Endothelial cell of umbilical vein (primary cell): Measurements from ENCODE around the gene RAB24. TPM values are rescaled to one million over a fixed set of nuclear protein-coding genes. Genes with fewer than 3 reads are reported as not detected.

Source experiments
- BruUV-seq: library from RNA; stranded (reverse); fragments of 400-500 nt; replicated peaks from 2 replicates; lab custom pipeline; 2021; lab: Mats Ljungman, UMichigan
- CTCF ChIA-PET: fragments of 300-600, 350-600 bp; sonication (Branson Sonifier 250); formaldehyde crosslinking; loops from one replicate; lab custom pipeline; 2021; ENCODE audit warnings: antibody characterized with exemption, inconsistent platforms; lab: Charles Lee
- POLR2A ChIA-PET: fragments of 300-600, 350-600 bp; sonication (Branson Sonifier 250); formaldehyde crosslinking; loops from one replicate; lab custom pipeline; 2021; ENCODE audit warnings: antibody characterized with exemption, inconsistent platforms; lab: Charles Lee
- DNase-seq: peaks from one replicate; pipeline ENCODE4 v3.0.0-alpha.2; 2011; ENCODE audit warnings: low read depth, low spot score
- FAIRE-seq: peaks from 2 replicates; lab custom pipeline; 2011; peaks lifted over from hg19 to GRCh38; lab: Jason Lieb, UNC
- H2AFZ ChIP-seq: 2 replicates; pipeline ENCODE4 v1.6.0; 2012; ENCODE audit warnings: low read depth, low read length, control low read depth, inconsistent platforms
- H3K27ac ChIP-seq: 2 replicates; pipeline ENCODE4 v1.5.1; 2011; ENCODE audit warnings: low read depth, mild to moderate bottlenecking, control low read depth, low read length, moderate library complexity; ENCODE audit not compliant: insufficient read depth
- H3K27me3 ChIP-seq, 2 experiments: 2 replicates each; pipeline versions ENCODE4 v1.6.0 to v1.6.1; 2011; ENCODE audit warnings: low read length in 2 of 2, mixed read lengths in 1 of 2; ENCODE audit not compliant: control insufficient read depth in 2 of 2, insufficient read depth in 2 of 2
- H3K36me3 ChIP-seq, 2 experiments: 2 replicates in 1 of 2; 3 replicates in 1 of 2; pipeline ENCODE4 v1.5.1; 2011; ENCODE audit warnings: low read length in 2 of 2, mild to moderate bottlenecking in 1 of 2, moderate library complexity in 1 of 2; ENCODE audit not compliant: control insufficient read depth in 2 of 2, insufficient read depth in 2 of 2; ENCODE audit errors: extremely low read depth in 1 of 2
- H3K4me1 ChIP-seq: 3 replicates; pipeline ENCODE4 v1.5.1; 2011; ENCODE audit warnings: mild to moderate bottlenecking, low read length; ENCODE audit not compliant: control insufficient read depth, insufficient read depth; ENCODE audit errors: extremely low read depth
- H3K4me2 ChIP-seq: 2 replicates; pipeline ENCODE4 v1.6.1; 2011; ENCODE audit warnings: low read length, control low read depth, mixed read lengths; ENCODE audit not compliant: insufficient read depth
- H3K4me3 ChIP-seq, 3 experiments: fragments of 200-600 bp in 1 of 3; sonication (generic), shearing (Covaris generic) in 1 of 3; replicated peaks in 1 of 3; 2 replicates each; pipeline ENCODE4 v1.5.1; 2011 to 2016; ENCODE audit warnings: control low read depth in 3 of 3, low read length in 3 of 3, mild to moderate bottlenecking in 2 of 3, inconsistent platforms in 1 of 3, low read depth in 1 of 3, moderate library complexity in 1 of 3; ENCODE audit not compliant: insufficient read depth in 1 of 3
- H3K79me2 ChIP-seq: 2 replicates; pipeline ENCODE4 v1.6.0; 2012; ENCODE audit warnings: low read length, inconsistent platforms; ENCODE audit not compliant: control insufficient read depth, insufficient read depth
- H3K9ac ChIP-seq: replicated peaks from 2 replicates; pipeline ENCODE3; 2011; ENCODE audit warnings: low read length, control low read depth; ENCODE audit not compliant: insufficient read depth; ENCODE audit errors: extremely low read depth
- H3K9me1 ChIP-seq: replicated peaks from 3 replicates; pipeline ENCODE4 v1.6.0; 2011; ENCODE audit warnings: mild to moderate bottlenecking, low read length; ENCODE audit not compliant: control insufficient read depth, insufficient read depth; ENCODE audit errors: extremely low read depth
- H3K9me3 ChIP-seq: replicated peaks from 2 replicates; pipeline ENCODE4 v1.5.1; 2012; ENCODE audit warnings: low read length, inconsistent platforms; ENCODE audit not compliant: control insufficient read depth, insufficient read depth
- H4K20me1 ChIP-seq: replicated peaks from 2 replicates; pipeline ENCODE3; 2011; ENCODE audit warnings: mild to moderate bottlenecking, low read length; ENCODE audit not compliant: control insufficient read depth, insufficient read depth; ENCODE audit errors: extremely low read depth
- EZH2 ChIP-seq: IDR thresholded peaks from 2 replicates; pipeline ENCODE4 v1.6.1; 2012; ENCODE audit warnings: borderline replicate concordance, low read depth, mild to moderate bottlenecking, moderate library complexity, low read length, inconsistent platforms; ENCODE audit not compliant: severe bottlenecking
- FOS ChIP-seq: IDR thresholded peaks from 2 replicates; pipeline ENCODE4 v1.6.1; 2011; ENCODE audit warnings: mild to moderate bottlenecking, low read length, moderate library complexity, borderline replicate concordance; ENCODE audit not compliant: insufficient read depth
- GATA2 ChIP-seq: IDR thresholded peaks from 2 replicates; pipeline ENCODE4 v1.7.0; 2011; ENCODE audit warnings: low read depth, mild to moderate bottlenecking, moderate library complexity, mixed read lengths, low read length; ENCODE audit not compliant: insufficient read length, insufficient read depth
- JUN ChIP-seq: IDR thresholded peaks from 2 replicates; pipeline ENCODE4 v1.6.1; 2011; ENCODE audit warnings: borderline replicate concordance, low read depth; ENCODE audit not compliant: insufficient read length, insufficient read depth
- MYC ChIP-seq: IDR thresholded peaks from one replicate; pipeline ENCODE4 v1.6.1; 2011; ENCODE audit warnings: mild to moderate bottlenecking, low read depth, low read length
- POLR2A ChIP-seq: IDR thresholded peaks from 2 replicates; pipeline ENCODE4 v1.6.1; 2012; ENCODE audit warnings: low read depth, mild to moderate bottlenecking, control low read depth, low read length
- POLR2AphosphoS5 ChIP-seq: IDR thresholded peaks from 2 replicates; pipeline ENCODE4 v1.6.1; 2012; ENCODE audit warnings: low read depth, mild to moderate bottlenecking, control low read depth, low read length, moderate library complexity; ENCODE audit not compliant: insufficient read depth
- dilution Hi-C: fragments of 300-500 bp; cut with MboI; formaldehyde crosslinking; loops from one replicate; pipeline ENCODE4 v1.15.0; 2019; ENCODE audit warnings: low sequenced_read_pairs; ENCODE audit not compliant: extremely low pct_ligation_motif_present
- intact Hi-C: fragments of 100-400 bp; cut with micrococcal nuclease; formaldehyde crosslinking; loops from one replicate; pipeline ENCODE4 v1.10.0; 2022
- polyA plus RNA-seq, 4 experiments: library from polyadenylated mRNA; depleted of rRNA in 3 of 4; stranded (reverse) in 3 of 4; unstranded in 1 of 4; fragments of >200 nt; gene quantifications; 2 replicates each; pipeline versions ENCODE4 v1.2.1 to v1.2.3, GENCODE V29; 2011 to 2012; ENCODE audit warnings: missing spikeins in 1 of 4
- total RNA-seq: library from RNA; stranded (reverse); gene quantifications from 2 replicates; pipeline ENCODE4 v1.2.3, GENCODE V29; 2021
- TF ChIP-seq, protein P1 (sequence below), 2 donors: IDR thresholded peaks; 1 replicate in 1 of 2; 2 replicates in 1 of 2; pipeline ENCODE4 v1.5.1; 2011; ENCODE audit warnings: low read length in 2 of 2, mild to moderate bottlenecking in 2 of 2, moderate library complexity in 2 of 2, control low read depth in 1 of 2, inconsistent platforms in 1 of 2, low read depth in 1 of 2; ENCODE audit not compliant: insufficient read depth in 1 of 2; ENCODE audit errors: extremely low read depth in 1 of 2
- TF ChIP-seq, protein P2 (sequence below): IDR thresholded peaks from 2 replicates; pipeline ENCODE4 v1.6.1; 2011; ENCODE audit not compliant: insufficient read depth, insufficient read length

The RAB24 gene
- total and polyA plus RNA-seq, 2 donors (not counting 3 experiments of a cell fraction or from before 2014, with no cell fraction given): 20.7 to 44.0 TPM

DNA sequence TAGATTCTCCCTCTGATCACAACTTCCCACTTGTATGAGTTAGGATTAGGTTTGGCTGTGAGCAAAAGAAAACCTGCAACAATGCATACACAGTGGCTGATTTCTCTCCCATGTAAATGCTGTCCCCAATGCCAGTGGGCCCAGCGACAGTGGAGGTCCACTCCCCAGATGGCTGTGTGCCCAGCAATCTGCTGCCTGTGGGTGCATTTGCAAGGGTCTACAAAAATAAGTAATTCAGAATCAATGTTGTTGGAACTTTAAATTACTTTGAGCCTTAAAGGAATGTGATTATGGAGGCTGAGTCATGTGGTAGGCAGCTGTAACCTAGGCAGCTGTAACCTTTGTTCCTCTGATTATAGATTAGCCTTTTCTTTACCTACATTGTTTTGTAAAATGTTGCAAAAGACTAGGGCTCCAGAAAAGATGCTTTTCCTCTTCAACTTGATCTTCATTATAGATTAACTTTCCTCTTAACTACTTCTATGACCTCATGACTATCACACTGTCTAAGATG is 22.4 kb upstream of the RAB24 start:
- no peak overlapping the region for H2AFZ ChIP-seq
- BruUV-seq: no TSS peak
- CTCF ChIA-PET: interaction anchor here (1.0 kb wide), 1 partner anchor 40 kb away, joined by 3 read pairs; no protein-coding TSS in a partner anchor

More for the DNA sequence above, 22.4 kb upstream of the RAB24 start:
- FAIRE-seq: peak; percentile 74
- Histone ChIP-seq H3K4me3 (no peak overlapping the region), H4K20me1 (no peaks in the 10 kb centered on the region), H3K27ac (no peak overlapping the region), H3K4me1 (peaks cover 22% of the 10 kb centered on the region), H3K36me3 (peaks cover 0 to 4% of the 10 kb centered on the region in 2 experiments), H3K9me1 (no peaks in the 10 kb centered on the region), H3K9ac (no peak overlapping the region), H3K79me2 (no peaks in the 10 kb centered on the region), H3K4me2 (no peak overlapping the region), H3K27me3 (no peaks in the 10 kb centered on the region), H3K9me3 (no peaks in the 10 kb centered on the region)
- intact Hi-C loops: no loop called here
- dilution Hi-C loops: no loop called here
- no peak for DNase-seq
- POLR2A ChIA-PET: no interaction called here
- TF ChIP-seq FOS (no peak), MYC (no peak), POLR2A (no peak), JUN (no peak), POLR2AphosphoS5 (no peak), EZH2 (no peak), GATA2 (no peak)
- TF ChIP-seq, protein P1, sequence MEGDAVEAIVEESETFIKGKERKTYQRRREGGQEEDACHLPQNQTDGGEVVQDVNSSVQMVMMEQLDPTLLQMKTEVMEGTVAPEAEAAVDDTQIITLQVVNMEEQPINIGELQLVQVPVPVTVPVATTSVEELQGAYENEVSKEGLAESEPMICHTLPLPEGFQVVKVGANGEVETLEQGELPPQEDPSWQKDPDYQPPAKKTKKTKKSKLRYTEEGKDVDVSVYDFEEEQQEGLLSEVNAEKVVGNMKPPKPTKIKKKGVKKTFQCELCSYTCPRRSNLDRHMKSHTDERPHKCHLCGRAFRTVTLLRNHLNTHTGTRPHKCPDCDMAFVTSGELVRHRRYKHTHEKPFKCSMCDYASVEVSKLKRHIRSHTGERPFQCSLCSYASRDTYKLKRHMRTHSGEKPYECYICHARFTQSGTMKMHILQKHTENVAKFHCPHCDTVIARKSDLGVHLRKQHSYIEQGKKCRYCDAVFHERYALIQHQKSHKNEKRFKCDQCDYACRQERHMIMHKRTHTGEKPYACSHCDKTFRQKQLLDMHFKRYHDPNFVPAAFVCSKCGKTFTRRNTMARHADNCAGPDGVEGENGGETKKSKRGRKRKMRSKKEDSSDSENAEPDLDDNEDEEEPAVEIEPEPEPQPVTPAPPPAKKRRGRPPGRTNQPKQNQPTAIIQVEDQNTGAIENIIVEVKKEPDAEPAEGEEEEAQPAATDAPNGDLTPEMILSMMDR (IDR thresholded peaks at IDR 0.05; ENCODE audit: extremely low read depth in 1 of 2, insufficient read depth in 1 of 2, low read depth in 1 of 2, low read length in 2 of 2): no peak
- TF ChIP-seq, protein P2, sequence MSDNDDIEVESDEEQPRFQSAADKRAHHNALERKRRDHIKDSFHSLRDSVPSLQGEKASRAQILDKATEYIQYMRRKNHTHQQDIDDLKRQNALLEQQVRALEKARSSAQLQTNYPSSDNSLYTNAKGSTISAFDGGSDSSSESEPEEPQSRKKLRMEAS: no peak
